CD4-positive, alpha-beta T cell treated with Interleukin-12 subunit alpha and Interleukin-12 subunit beta, for 1 hour (primary cell): ENCODE results near the gene MAPK11.

Source experiments
- DNase-seq: peaks from one replicate; pipeline ENCODE4 v3.0.0-alpha.2; 2020

The MAPK11 gene

GRCh38 chr22:50259302-50259701 lies 10.9 kb downstream of the MAPK11 start:
- DNase-seq: no peak

GRCh38 chr22:50258361-50259292 lies 11.6 kb downstream of the MAPK11 start:
- DNase-seq: no peak

GRCh38 chr22:50257451-50258360 lies 12.5 kb downstream of the MAPK11 start:
- DNase-seq: no peak

GRCh38 chr22:50257041-50257440 lies 13.1 kb downstream of the MAPK11 start:
- DNase-seq: no peak

- DNase-seq: no peak
Observed at GRCh38 chr22:50256258-50256862, 13.8 kb downstream of the MAPK11 start.

DNA sequence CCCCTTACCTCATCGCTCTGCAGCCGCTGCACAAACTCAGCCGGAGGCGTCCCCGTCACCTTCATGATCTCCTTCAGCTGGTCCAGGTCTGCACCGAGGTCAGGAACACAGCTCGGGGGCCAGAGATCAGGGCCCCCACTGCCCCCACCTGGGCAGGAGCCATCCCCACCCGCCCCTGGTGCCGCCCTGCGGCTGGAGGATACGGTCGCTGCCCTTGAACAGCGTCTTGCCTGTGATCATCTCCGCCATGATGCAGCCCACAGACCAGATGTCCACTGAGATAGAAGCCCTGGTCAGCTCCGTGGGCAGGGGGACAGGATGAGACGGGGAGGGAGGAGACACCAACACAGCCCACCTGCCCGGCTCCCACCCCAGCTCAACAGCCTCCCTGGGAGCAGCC lies 14.6 kb downstream of the MAPK11 start:
- no peak for DNase-seq

- no peak for DNase-seq
Observed at GRCh38 chr22:50255099-50255498, 15.1 kb downstream of the MAPK11 start.

DNA sequence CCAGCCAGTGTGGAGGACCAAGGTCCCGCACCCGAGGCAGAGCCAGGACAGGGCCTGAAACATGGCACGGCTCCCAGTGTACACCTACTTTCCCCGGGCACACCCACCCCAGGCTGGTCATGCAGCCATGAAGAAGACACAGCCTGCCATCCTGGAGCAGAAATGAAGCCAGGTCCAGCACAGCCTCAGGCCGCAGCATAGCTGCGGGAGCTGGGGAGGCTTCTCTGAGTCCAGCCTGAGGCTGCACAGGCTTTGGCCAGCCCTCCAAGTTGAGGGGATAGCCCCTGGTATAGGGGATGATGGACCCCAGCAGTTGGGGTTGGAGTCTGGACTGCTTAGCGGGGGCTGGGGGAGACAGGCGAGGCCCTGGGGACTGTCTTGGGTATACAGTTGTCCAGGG lies 16.2 kb downstream of the MAPK11 start:
- no peak for DNase-seq

GRCh38 chr22:50253046-50253915 lies 16.9 kb downstream of the MAPK11 start:
- no peak for DNase-seq

DNA sequence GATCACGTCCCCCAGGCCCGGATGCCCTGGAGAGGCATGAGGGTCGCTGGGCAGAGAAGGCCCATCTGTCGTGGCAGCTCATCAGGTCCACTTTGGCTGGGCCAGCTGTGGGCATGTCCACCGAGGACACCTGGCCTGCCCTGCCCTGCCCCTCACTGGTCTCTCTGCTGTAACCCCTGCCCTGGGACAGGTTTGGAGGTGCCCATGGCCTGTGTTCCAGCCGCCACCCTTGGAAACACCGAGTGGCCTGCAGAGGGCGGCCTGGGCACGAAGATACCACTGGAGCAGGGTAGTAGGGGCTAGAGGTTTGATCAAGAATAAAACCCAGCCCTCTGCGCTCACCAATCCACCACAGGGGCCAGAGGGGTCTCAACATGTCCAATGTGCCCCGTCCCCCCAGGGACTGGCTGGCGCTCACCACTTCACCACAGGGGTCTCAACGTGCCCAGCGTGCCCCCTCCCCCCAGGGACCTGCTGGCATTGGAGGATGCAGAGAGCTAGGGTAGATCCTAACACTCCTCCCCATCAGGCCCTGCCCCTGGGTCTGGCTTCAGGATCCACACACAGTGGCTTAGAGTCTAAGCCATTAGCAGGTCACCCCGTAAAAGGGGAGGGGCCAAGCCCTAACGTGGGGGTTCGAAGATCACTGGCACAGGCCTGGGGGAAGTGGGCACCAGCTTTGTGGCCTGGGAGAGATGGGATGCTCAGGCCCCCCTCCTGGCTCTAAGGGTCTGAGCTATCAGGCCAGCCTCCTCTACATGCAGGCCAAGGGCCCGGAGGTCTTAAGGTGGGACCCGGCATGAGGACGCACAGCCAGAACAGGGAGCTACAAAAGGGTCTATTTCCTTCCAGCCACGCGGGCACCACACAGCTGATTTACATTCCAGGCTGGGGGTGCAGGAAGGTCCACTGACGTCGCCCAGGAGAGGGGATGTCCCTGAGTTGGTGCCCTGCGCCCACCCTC lies 17.8 kb downstream of the MAPK11 start:
- DNase-seq: peak; percentile 77

DNA sequence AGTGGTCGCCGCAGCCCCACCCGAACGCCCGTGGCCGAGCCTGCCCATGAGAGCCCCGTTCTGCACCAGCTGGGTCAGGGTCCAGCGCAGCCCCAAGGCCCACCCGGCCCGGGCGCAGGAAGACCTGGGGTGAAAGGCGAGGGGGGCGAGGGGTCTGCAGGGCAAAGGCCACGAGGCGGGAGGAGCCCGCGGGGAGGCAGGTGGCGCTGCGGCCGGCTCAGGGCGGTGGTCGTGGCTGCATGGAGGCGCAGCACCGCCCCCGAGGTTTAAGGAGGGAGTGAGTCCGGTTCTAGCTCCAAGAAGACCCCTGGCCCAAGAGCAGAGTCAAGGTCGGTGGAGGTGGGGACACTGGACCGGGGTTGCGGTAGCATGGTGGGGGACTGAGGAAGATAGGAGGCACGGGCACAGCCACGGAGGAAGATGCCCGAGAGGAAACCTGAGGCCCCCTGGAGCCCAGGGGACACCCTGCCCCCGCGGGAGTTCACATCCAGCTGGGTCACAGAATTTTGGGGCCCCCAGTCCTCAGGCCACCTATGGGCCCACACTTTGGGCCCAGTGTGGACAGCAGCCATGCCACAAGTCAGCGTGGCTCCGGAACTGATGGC lies 18.6 kb downstream of the MAPK11 start:
- DNase-seq: no peak

- peak; percentile 86 for DNase-seq
Observed at GRCh38 chr22:50250555-50251476, 19.4 kb downstream of the MAPK11 start, which contains the start of gene HDAC10. HDAC10 (minus strand) TSS chr22:50251265; CDS start chr22:50251032, 233 bp downstream.

- no peak for DNase-seq
Observed at GRCh38 chr22:50250249-50250554, 20.0 kb downstream of the MAPK11 start.

GRCh38 chr22:50249341-50250248 lies 20.6 kb downstream of the MAPK11 start:
- no peak for DNase-seq

- DNase-seq: no peak
Observed at GRCh38 chr22:50248196-50249081, 21.7 kb downstream of the MAPK11 start.

- DNase-seq: peak; percentile 81
Observed at GRCh38 chr22:50247748-50248147, 22.4 kb downstream of the MAPK11 start.
